GM19438 (cell line): Measurements from ENCODE around the gene AHDC1.

Experiments used
- ATAC-seq: cut with Tn5 transposase; IDR thresholded peaks from one replicate; pipeline ENCODE4 v1.9.1; 2021; ENCODE audit warnings: low read depth; ENCODE audit not compliant: unreplicated experiment

Gene AHDC1

GRCh38 chr1:27615346-27616192 is 11.6 kb upstream of the AHDC1 start:
- no peak for ATAC-seq

DNA sequence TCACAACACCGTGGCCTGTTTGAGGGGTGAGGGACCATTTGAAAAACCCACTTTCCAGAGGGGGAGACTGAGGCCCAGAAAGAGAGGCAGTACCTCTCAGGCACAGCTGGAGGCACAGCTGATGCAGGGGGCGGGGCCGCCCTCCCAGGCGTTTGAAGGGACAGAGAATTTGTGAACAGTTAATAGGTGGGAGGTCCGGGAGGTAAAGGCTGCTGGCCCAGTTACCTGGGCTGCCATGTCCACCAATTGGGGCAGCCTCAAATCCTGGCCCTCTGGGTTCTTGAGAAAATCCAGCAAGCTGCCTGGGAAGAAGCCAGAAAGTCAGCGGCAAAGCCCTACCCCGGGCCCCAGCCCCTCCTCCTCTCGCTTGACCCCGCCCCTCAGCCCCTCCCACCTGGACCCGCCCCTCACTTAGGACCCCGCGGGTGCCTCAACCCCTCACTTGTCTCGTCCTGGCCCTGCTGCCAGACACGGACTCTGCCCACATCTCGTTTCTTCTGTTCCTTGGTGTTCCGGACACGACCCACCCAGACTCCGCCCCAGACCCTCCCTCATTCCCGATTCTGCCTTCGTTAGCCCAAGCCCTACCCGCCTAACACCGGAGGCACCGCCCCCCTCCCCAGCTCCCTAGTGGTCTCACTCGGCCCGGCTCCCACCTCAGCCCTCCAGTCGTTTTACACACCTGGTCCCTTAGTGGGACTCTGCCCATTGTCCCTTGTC is 10.8 kb upstream of the AHDC1 start:
- no peak for ATAC-seq

DNA sequence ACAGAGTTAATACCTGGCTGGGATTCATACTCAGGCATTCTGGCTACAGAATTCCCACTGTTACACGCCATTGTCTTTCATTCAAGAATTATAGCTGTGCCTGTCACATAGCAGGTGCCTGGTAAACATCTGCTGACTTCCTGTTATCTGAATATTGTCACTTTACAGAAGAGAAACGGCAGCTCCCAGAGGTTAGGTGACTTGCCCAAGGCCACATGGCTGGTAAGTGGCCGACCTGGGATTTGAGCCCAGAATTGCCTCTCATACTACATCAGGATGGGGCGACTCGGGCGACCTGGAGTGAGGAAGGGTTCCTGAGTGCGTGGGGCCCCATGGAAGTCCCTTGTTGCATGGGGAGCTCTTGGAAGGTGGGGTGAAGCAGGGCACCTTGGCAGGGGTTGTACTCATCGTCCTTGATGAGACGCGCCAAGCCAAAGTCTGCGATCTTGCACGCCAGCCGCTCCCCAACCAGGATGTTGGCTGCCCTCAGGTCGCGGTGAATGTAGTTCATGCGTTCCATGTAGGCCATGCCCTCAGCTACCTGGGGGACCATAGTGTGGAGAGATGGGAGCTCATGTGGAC is 10.2 kb upstream of the AHDC1 start:
- no peak for ATAC-seq

DNA sequence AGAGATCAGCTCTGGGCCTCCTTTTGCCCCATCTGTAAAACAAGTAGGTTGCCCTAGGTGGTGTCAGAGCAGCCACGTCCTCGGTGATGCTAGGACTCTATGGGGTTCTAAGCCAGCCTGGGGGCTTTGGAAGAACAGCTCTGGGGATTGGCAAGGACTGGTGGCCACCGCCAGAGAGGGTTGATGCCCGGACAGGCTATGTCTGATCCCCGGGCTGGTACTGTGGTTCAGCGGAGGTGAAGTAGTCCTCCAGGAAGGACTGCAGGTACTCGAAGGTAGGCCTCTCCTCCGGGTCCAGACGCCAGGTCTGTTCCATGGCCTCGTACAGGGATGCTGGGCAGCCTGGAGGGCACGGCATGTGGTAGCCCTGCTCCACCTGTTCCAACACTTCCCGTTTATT is 8.8 kb upstream of the AHDC1 start:
- no peak for ATAC-seq

GRCh38 chr1:27611450-27611849 is 7.5 kb upstream of the AHDC1 start:
- no peak for ATAC-seq

GRCh38 chr1:27609618-27610240 is 5.8 kb upstream of the AHDC1 start:
- no peak for ATAC-seq

DNA sequence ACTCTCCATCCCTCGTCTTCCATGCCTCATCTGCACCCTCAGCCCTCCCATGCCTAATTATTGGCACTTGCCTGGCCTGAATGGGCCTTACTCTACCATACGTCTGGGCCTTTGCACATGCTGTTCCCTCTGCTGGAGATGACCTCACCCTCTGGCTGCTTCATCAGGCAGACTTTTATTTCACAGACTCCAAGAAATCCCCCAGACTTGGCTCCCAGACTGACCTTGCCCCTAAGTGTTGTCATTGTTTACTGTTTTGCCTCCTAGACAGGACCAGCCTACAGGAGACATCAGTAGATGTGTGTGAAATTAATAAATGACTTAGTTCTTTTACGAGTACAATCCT is 5.2 kb upstream of the AHDC1 start:
- ATAC-seq = no peak

DNA sequence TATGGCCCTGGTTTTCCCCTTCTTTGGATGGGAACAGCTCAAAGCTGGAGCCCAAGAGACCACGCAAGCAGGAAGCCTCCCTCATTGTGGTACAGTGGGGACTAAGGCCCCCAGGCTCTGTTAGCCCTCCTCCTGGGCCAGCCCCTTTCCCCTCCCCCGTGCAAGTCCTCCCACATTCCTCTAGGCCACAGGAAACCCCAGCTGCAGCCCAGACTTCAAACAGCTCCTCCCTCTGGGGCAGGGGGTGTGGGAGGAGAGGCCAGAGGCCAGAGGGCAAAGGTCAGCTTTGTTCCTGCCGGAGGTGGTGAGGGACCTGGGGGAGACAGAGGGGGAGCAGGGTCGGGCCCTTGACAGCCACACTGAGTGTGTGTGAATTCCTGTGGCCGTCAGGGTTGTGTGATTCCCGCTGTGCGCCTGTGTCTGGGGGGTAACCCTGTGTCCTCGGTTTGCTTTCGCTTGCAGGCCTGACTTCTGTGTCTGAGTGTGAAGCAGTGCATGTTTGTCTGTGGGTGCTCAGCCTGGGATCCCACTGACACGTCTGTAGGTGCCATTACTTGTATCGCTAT is 3.4 kb upstream of the AHDC1 start:
- no peak for ATAC-seq

- no peak for ATAC-seq
Observed at GRCh38 chr1:27606708-27607238, 2.8 kb upstream of the AHDC1 start.

- ATAC-seq = no peak
Observed at GRCh38 chr1:27605796-27606707, 2.1 kb upstream of the AHDC1 start.

DNA sequence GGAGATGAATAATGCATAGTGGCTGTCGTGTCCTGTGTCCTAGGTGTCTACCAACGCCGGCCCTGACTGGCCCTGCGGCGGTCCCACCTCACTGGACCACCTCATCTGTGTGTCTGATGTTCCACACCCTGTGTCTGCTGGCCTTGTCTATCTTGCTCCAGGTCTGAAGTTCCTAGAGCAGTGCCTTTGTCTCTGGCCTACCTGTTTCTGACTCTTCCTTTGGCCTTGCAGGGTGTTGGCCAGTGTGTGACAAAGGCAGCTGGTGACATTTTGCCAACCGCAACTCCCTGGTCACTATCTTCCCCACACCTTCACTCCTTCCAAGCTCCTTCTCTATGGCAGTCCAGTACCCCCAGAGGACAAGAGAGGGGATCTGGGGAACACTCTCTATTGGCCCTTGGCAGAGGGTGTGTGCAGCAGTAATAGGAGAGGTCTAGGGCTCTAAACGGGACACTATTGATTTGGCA is 1.4 kb upstream of the AHDC1 start:
- no peak for ATAC-seq

DNA sequence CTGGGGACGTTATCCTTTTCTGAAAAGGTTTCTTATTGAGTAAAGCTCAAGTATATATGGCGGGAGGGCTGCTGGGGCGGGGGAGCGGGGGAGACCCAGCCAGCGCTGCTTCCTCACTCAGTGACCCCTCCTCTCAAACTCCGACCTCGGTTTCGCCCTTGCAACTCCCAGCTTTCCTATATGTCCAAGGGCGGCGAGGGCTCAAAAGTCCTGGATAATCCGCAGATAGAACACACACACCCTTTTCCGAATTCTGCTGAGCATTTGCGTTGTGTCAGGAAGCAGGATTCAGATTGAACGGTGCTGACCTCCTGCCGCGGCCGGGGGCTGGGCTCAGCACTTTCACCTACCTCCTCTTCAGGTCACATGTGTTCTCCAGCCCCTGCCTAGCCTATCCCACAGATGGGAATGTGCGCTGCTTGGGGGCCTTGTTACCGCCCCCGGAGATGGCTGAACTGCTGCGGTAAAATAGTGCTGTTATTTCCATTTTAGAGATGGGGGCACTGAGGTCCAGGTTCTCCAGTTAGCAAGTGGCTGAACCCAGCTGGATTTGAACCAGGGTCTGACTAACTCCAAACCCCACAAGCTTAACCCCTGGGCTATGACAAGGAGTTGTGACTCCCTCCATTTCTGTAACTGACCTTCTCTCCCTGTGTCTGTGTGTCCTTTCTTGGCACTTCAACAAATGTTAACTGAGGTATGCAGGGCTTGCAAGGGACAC is 795 bp upstream of the AHDC1 start:
- no peak for ATAC-seq

- ATAC-seq = no peak
Observed at GRCh38 chr1:27603309-27603680, 649 bp downstream of the AHDC1 start.

DNA sequence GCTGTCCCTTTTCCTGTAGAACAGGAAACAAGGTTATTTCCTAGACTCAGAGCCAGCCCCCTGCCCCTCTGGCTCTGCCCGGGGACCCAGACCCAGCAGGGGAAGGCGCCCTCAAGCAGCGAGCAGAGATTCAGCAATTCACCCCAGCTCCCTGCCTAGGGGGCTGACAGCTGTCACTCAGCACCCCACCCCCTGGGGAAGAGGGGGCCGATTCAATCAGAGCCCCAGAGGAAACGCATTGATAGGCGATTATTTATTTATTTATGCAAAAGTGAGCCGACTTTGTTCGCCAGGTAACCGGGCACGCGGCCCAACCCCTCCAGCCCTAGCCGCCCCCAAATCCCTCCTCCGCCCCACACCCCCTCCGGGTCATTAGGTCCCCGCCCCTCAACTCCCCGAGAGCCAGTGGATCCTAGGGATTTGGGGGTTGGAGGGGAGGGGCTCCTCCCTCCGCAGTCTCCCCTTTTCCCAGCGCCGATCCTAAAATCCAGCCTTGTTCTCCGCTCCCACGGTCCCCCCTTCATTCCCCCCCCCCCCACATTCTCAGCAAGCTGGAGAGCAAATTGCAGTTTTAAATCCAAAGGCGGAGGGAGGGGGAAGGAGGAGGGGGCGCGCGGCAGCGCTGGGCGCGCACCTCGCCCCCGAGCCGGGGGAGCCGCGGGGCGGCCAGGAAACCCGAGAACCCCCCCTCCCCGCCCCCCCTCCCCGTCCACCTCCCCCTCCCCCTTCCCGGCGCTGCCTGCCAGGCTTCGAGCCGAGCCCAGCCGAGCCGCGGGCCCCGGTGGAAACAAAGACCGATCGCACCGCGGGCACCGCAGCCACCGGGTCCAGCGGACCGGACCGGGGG is 1.3 kb downstream of the AHDC1 start:
- ATAC-seq = no peak

- no peak for ATAC-seq
Observed at GRCh38 chr1:27601771-27602461, 2.0 kb downstream of the AHDC1 start.

DNA sequence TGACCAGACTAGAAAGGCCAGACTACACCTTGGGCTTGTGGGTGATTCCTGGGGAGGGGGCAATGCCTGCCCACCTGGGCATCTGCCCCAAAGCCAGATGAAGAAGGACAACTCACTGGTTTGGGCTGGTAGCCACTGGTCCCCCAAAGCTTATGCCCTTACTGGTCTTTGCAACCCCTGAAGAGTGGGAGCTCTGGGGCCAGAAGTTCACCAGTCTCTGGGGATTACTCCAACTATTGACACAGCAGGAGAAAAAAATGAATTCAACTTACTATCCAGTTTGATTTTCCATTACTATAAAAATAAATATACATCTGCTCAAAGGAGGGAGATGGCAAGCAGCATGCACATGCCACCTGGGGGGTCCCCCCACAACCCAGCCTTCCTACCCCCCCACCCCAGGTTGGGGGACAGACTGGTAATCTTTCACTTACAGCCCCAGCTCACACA is 2.6 kb downstream of the AHDC1 start:
- ATAC-seq = no peak

- ATAC-seq = no peak
Observed at GRCh38 chr1:27600498-27601175, 3.3 kb downstream of the AHDC1 start.
